OCI-LY1 (cell line): Measurements from ENCODE around the gene DPP9.

Experiments used
- H2AFZ ChIP-seq: fragments of 200-600 bp; sonication (generic), shearing (Covaris generic); 2 replicates; pipeline ENCODE4 v1.6.0; 2014; ENCODE audit warnings: antibody characterized with exemption, mild to moderate bottlenecking, low read length
- H3F3A ChIP-seq: fragments of 200-600 bp; sonication (generic), shearing (Covaris generic); 2 replicates; pipeline ENCODE4 v1.6.0; 2014; ENCODE audit warnings: mild to moderate bottlenecking, antibody characterized with exemption, low read length, moderate library complexity; ENCODE audit not compliant: insufficient read depth
- H3K27ac ChIP-seq: fragments of 200-600 bp; sonication (generic); 2 replicates; pipeline ENCODE4 v1.5.1; 2014; ENCODE audit warnings: low read length, mixed run types, mild to moderate bottlenecking, low read depth; ENCODE audit not compliant: poor library complexity, severe bottlenecking
- H3K27me3 ChIP-seq: fragments of 200-600 bp; sonication (generic); 2 replicates; pipeline ENCODE4 v1.6.0; 2014; ENCODE audit warnings: antibody characterized with exemption, mild to moderate bottlenecking, low read length, moderate library complexity; ENCODE audit not compliant: insufficient read depth
- H3K36me3 ChIP-seq: fragments of 200-600 bp; sonication (generic); 2 replicates; pipeline ENCODE4 v1.6.1; 2014; ENCODE audit warnings: mild to moderate bottlenecking, antibody characterized with exemption, low read length, moderate library complexity, mixed read lengths; ENCODE audit not compliant: insufficient read depth
- H3K4me1 ChIP-seq: fragments of 200-600 bp; sonication (generic); 2 replicates; pipeline ENCODE4 v1.5.1; 2014; ENCODE audit warnings: mild to moderate bottlenecking, low read length, moderate library complexity; ENCODE audit not compliant: insufficient read depth, severe bottlenecking
- H3K4me2 ChIP-seq: fragments of 200-600 bp; sonication (generic), shearing (Covaris generic); 2 replicates; pipeline ENCODE4 v1.6.1; 2014; ENCODE audit warnings: low read length
- H3K4me3 ChIP-seq: fragments of 200-600 bp; sonication (generic); 2 replicates; pipeline ENCODE4 v1.5.1; 2014; ENCODE audit warnings: low read length, low read depth, mild to moderate bottlenecking, mixed read lengths; ENCODE audit not compliant: poor library complexity, severe bottlenecking
- H3K79me2 ChIP-seq: fragments of 200-600 bp; shearing (Covaris generic); 2 replicates; pipeline ENCODE4 v1.6.1; 2016; ENCODE audit warnings: mixed run types, low read length, mixed read lengths; ENCODE audit not compliant: insufficient read depth
- H3K9ac ChIP-seq: fragments of 200-600 bp; sonication (generic), shearing (Covaris generic); 2 replicates; pipeline ENCODE4 v1.6.1; 2014; ENCODE audit warnings: mild to moderate bottlenecking, low read length, mixed read lengths
- H3K9me2 ChIP-seq: fragments of 200-600 bp; sonication (generic), shearing (Covaris generic); 2 replicates; pipeline ENCODE4 v1.6.1; 2014; ENCODE audit warnings: low read depth, mild to moderate bottlenecking, low read length, mixed read lengths
- H3K9me3 ChIP-seq: fragments of 200-600 bp; shearing (Covaris generic); 2 replicates; pipeline ENCODE4 v1.6.1; 2014; ENCODE audit warnings: low read length, mixed read lengths
- H4K20me1 ChIP-seq: fragments of 200-600 bp; sonication (generic), shearing (Covaris generic); 2 replicates; pipeline ENCODE4 v1.6.0; 2016; ENCODE audit warnings: mild to moderate bottlenecking, low read length; ENCODE audit not compliant: insufficient read depth
- EZH2 ChIP-seq: fragments of 200-600 bp; sonication (generic), shearing (Covaris generic); IDR thresholded peaks from 2 replicates; pipeline ENCODE4 v1.8.0; 2017; ENCODE audit warnings: borderline replicate concordance, mixed run types, mild to moderate bottlenecking, antibody characterized with exemption, low read length, moderate library complexity, mixed read lengths
- TF ChIP-seq, protein P1 (sequence below): fragments of 200-600 bp; sonication (generic), shearing (Covaris generic); IDR thresholded peaks from 2 replicates; pipeline ENCODE4 v1.5.1; 2017; ENCODE audit warnings: mild to moderate bottlenecking, antibody characterized with exemption, low read length, moderate library complexity, mixed read lengths

The DPP9 gene

DNA sequence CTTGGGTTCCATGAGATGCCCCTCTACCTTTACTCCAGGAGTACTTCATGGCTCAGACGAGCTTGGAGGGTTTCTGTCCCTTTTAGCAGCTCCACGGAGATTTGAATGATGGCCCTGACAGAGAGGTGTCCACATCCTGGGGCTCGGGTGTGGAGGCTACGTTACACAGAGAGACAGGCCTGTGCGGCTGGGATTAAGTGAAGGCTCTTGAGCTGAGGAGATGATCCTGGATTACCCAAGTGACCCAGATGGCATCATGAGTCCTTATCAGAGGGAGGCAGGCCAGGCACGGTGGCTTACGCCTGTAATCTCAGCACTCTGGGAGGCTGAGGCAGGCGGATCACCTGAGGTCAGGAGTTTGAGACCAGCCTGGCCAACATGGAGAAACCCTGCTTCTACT, 12.4 kb downstream of the DPP9 start:
- no peak overlapping the region for H3K27ac ChIP-seq
- no peaks in the 10 kb centered on the region for H3F3A ChIP-seq
- H3K9me2 ChIP-seq: no peaks in the 10 kb centered on the region
- H3K4me2 ChIP-seq: no peak overlapping the region
- no peaks in the 10 kb centered on the region for H3K4me1 ChIP-seq
- no peak overlapping the region for H3K9ac ChIP-seq
- no peak overlapping the region for H2AFZ ChIP-seq
- H3K79me2 ChIP-seq: no peaks in the 10 kb centered on the region
- TF ChIP-seq, protein P1, sequence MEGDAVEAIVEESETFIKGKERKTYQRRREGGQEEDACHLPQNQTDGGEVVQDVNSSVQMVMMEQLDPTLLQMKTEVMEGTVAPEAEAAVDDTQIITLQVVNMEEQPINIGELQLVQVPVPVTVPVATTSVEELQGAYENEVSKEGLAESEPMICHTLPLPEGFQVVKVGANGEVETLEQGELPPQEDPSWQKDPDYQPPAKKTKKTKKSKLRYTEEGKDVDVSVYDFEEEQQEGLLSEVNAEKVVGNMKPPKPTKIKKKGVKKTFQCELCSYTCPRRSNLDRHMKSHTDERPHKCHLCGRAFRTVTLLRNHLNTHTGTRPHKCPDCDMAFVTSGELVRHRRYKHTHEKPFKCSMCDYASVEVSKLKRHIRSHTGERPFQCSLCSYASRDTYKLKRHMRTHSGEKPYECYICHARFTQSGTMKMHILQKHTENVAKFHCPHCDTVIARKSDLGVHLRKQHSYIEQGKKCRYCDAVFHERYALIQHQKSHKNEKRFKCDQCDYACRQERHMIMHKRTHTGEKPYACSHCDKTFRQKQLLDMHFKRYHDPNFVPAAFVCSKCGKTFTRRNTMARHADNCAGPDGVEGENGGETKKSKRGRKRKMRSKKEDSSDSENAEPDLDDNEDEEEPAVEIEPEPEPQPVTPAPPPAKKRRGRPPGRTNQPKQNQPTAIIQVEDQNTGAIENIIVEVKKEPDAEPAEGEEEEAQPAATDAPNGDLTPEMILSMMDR: no peak
- no peak for TF ChIP-seq EZH2
- H3K4me3 ChIP-seq: no peak overlapping the region
- H3K9me3 ChIP-seq: no peaks in the 10 kb centered on the region
- no peaks in the 10 kb centered on the region for H3K27me3 ChIP-seq
- H4K20me1 ChIP-seq: no peaks in the 10 kb centered on the region
- H3K36me3 ChIP-seq: peaks cover 55% of the 10 kb centered on the region

DNA sequence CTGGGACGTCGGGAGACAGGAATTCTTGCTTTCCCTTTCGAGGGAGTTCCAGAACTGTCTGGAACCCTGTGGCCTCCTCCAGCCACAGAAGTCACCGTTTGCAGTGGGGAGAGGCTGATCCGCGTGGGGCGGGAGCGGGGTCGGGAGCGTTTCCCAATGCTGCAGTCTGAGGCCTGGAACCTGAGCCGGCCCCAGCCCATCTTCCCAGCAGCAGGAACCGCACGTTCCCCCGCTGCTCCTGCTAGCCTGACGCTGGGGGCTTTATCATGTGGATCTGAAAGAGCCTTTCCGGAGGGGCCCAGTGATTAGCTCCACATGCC, 13.4 kb downstream of the DPP9 start:
- TF ChIP-seq EZH2: no peak
- TF ChIP-seq, protein P1: no peak
- Histone ChIP-seq H3F3A (no peaks in the 10 kb centered on the region), H2AFZ (no peak overlapping the region), H3K27ac (no peak overlapping the region), H3K9me3 (no peaks in the 10 kb centered on the region), H3K27me3 (no peaks in the 10 kb centered on the region), H3K9me2 (no peaks in the 10 kb centered on the region), H3K9ac (no peak overlapping the region), H3K36me3 (peaks cover 46% of the 10 kb centered on the region), H3K4me2 (no peak overlapping the region), H3K4me3 (no peak overlapping the region), H3K4me1 (no peaks in the 10 kb centered on the region), H3K79me2 (no peaks in the 10 kb centered on the region), H4K20me1 (no peaks in the 10 kb centered on the region)

DNA sequence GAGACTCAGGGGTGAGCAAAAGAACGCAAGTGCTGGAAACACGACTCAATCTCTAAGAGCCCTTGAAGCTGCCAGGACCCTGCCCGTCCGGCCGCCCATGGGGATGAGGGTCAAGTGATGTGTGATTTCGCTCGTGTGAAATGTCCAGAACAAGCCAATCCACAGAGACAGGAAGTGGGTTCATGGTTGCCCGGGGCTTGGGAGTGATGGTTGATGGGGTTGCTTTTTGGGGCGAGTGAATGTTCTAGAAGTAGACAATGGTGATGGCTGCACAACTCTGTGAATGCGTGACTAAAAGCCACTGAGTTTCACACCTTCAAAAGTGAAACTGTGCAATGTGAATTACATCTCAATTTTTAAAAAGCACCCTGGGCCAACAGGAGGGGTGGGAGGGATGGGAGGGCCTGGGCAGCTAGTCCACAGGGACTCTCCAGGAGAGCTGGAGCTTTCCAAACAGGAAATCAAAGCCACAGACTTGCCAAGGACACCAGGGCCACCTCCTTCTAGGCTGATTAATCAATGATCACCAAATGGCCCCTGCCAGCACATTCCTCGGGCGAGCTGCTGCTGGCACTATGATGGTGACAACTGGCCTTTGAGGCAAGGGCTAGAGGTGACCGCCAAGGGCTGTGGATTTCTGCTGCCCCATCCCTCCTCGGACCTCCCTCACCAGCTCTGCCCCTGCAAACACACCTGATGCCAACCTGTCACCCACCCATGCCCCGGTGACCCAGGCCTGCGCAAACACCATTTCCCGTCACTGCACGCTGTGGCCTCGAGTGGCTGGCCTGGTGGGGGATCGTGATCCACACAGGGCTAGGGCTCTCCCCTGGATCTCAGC, 14.0 kb downstream of the DPP9 start:
- no peak overlapping the region for H3K4me2 ChIP-seq
- H4K20me1 ChIP-seq: no peaks in the 10 kb centered on the region
- H3F3A ChIP-seq: no peaks in the 10 kb centered on the region
- H3K27ac ChIP-seq: no peak overlapping the region
- H3K9me2 ChIP-seq: no peaks in the 10 kb centered on the region
- no peaks in the 10 kb centered on the region for H3K9me3 ChIP-seq
- H3K27me3 ChIP-seq: no peaks in the 10 kb centered on the region
- H3K79me2 ChIP-seq: no peaks in the 10 kb centered on the region
- peaks cover 44% of the 10 kb centered on the region for H3K36me3 ChIP-seq
- no peak overlapping the region for H3K4me3 ChIP-seq
- H3K4me1 ChIP-seq: no peaks in the 10 kb centered on the region
- H2AFZ ChIP-seq: no peak overlapping the region
- no peak overlapping the region for H3K9ac ChIP-seq
- no peak for TF ChIP-seq EZH2
- TF ChIP-seq, protein P1: no peak
